Liver (tissue), 3 donors: ENCODE data around the gene PRIMPOL.

Experiments
- TAF1 ChIP-seq: conservative IDR thresholded peaks from 2 replicates; pipeline ENCODE4 v1.6.1; 2016; ENCODE audit warnings: antibody characterized with exemption, mild to moderate bottlenecking
- TF ChIP-seq, protein P1 (sequence below): fragments of 150-350 bp; IDR thresholded peaks from 2 replicates; pipeline ENCODE4 v1.5.1; 2017; ENCODE audit warnings: improper control_type of control experiment, low read depth, low read length; ENCODE audit not compliant: missing input control
- TF ChIP-seq, protein P2 (sequence below): IDR thresholded peaks from 2 replicates; pipeline ENCODE4 v1.6.1; 2016; ENCODE audit warnings: antibody characterized with exemption, mild to moderate bottlenecking
- donor health status: healthy.
- donor health status: healthy.

DNA sequence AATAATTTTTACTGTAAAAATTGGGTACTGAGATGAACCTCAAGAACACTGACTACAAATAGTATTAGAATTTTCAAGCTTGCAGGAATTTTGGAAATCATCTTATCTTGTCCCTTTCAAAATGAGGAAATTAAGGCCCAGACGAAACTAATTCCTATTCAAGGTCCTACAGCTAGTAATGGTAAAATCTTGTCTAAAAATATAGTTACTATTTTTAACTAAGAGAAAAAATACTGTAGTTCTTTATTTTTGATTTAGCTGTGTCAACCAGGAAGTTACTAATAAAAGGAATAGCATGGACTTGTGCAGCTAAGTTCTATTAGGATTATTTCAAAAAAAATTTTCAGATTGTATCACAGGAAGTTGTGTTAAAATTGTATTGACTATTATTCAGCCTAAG lies 12.7 kb downstream of the PRIMPOL start:
- TF ChIP-seq, protein P1, sequence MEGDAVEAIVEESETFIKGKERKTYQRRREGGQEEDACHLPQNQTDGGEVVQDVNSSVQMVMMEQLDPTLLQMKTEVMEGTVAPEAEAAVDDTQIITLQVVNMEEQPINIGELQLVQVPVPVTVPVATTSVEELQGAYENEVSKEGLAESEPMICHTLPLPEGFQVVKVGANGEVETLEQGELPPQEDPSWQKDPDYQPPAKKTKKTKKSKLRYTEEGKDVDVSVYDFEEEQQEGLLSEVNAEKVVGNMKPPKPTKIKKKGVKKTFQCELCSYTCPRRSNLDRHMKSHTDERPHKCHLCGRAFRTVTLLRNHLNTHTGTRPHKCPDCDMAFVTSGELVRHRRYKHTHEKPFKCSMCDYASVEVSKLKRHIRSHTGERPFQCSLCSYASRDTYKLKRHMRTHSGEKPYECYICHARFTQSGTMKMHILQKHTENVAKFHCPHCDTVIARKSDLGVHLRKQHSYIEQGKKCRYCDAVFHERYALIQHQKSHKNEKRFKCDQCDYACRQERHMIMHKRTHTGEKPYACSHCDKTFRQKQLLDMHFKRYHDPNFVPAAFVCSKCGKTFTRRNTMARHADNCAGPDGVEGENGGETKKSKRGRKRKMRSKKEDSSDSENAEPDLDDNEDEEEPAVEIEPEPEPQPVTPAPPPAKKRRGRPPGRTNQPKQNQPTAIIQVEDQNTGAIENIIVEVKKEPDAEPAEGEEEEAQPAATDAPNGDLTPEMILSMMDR = no peak
- TF ChIP-seq, protein P2, sequence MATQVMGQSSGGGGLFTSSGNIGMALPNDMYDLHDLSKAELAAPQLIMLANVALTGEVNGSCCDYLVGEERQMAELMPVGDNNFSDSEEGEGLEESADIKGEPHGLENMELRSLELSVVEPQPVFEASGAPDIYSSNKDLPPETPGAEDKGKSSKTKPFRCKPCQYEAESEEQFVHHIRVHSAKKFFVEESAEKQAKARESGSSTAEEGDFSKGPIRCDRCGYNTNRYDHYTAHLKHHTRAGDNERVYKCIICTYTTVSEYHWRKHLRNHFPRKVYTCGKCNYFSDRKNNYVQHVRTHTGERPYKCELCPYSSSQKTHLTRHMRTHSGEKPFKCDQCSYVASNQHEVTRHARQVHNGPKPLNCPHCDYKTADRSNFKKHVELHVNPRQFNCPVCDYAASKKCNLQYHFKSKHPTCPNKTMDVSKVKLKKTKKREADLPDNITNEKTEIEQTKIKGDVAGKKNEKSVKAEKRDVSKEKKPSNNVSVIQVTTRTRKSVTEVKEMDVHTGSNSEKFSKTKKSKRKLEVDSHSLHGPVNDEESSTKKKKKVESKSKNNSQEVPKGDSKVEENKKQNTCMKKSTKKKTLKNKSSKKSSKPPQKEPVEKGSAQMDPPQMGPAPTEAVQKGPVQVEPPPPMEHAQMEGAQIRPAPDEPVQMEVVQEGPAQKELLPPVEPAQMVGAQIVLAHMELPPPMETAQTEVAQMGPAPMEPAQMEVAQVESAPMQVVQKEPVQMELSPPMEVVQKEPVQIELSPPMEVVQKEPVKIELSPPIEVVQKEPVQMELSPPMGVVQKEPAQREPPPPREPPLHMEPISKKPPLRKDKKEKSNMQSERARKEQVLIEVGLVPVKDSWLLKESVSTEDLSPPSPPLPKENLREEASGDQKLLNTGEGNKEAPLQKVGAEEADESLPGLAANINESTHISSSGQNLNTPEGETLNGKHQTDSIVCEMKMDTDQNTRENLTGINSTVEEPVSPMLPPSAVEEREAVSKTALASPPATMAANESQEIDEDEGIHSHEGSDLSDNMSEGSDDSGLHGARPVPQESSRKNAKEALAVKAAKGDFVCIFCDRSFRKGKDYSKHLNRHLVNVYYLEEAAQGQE = no peak
- no peak for TF ChIP-seq TAF1
